GM18505 (cell line): ENCODE measurements around the gene PNPLA6.

Experiments
- ATAC-seq: cut with Tn5 transposase; IDR thresholded peaks from one replicate; pipeline ENCODE4 v1.9.1; 2021; ENCODE audit not compliant: unreplicated experiment
- POLR2A ChIP-seq: IDR thresholded peaks from 4 replicates; pipeline ENCODE4 v1.6.1; 2011; ENCODE audit warnings: borderline replicate concordance; ENCODE audit not compliant: insufficient read depth, insufficient read length; ENCODE audit errors: extremely low read depth

Gene PNPLA6

GRCh38 chr19:7505682-7506384 lies 29.7 kb upstream of the PNPLA6 start:
- no peak for ATAC-seq
- TF ChIP-seq POLR2A, result no peak

GRCh38 chr19:7506385-7507328 lies 28.9 kb upstream of the PNPLA6 start:
- ATAC-seq, result no peak
- no peak for TF ChIP-seq POLR2A

GRCh38 chr19:7507884-7508283 lies 27.6 kb upstream of the PNPLA6 start:
- ATAC-seq, result no peak

GRCh38 chr19:7509625-7510024 lies 25.9 kb upstream of the PNPLA6 start:
- no peak for TF ChIP-seq POLR2A
- no peak for ATAC-seq

More at GRCh38 chr19:7507884-7508283, 27.6 kb upstream of the PNPLA6 start:
- no peak for TF ChIP-seq POLR2A

GRCh38 chr19:7512400-7512851 lies 23.1 kb upstream of the PNPLA6 start:
- no peak for TF ChIP-seq POLR2A
- no peak for ATAC-seq

- TF ChIP-seq POLR2A, result no peak
- no peak for ATAC-seq
Measured at GRCh38 chr19:7513809-7514642, 21.5 kb upstream of the PNPLA6 start.

GRCh38 chr19:7515110-7515644 lies 20.3 kb upstream of the PNPLA6 start:
- TF ChIP-seq POLR2A, result no peak
- no peak for ATAC-seq

- ATAC-seq, result no peak
- no peak for TF ChIP-seq POLR2A
Measured at GRCh38 chr19:7515645-7516151, 19.8 kb upstream of the PNPLA6 start, which contains the start of gene ZNF358. Gene ZNF358, plus strand, starts transcription at chr19:7516103. Its CDS starts 3,140 bp downstream, at chr19:7519243.

- TF ChIP-seq POLR2A, result no peak
- ATAC-seq, result no peak
Measured at GRCh38 chr19:7516333-7516732, 19.2 kb upstream of the PNPLA6 start.

- ATAC-seq, result no peak
- no peak for TF ChIP-seq POLR2A
Measured at GRCh38 chr19:7516878-7517277, 18.6 kb upstream of the PNPLA6 start.

GRCh38 chr19:7519361-7520130 lies 16.0 kb upstream of the PNPLA6 start:
- ATAC-seq, result no peak
- TF ChIP-seq POLR2A, result no peak

GRCh38 chr19:7520131-7521051 lies 15.1 kb upstream of the PNPLA6 start:
- ATAC-seq, result no peak
- no peak for TF ChIP-seq POLR2A
